ENCODE measurements around the gene INPP4A.

Gene INPP4A

DNA sequence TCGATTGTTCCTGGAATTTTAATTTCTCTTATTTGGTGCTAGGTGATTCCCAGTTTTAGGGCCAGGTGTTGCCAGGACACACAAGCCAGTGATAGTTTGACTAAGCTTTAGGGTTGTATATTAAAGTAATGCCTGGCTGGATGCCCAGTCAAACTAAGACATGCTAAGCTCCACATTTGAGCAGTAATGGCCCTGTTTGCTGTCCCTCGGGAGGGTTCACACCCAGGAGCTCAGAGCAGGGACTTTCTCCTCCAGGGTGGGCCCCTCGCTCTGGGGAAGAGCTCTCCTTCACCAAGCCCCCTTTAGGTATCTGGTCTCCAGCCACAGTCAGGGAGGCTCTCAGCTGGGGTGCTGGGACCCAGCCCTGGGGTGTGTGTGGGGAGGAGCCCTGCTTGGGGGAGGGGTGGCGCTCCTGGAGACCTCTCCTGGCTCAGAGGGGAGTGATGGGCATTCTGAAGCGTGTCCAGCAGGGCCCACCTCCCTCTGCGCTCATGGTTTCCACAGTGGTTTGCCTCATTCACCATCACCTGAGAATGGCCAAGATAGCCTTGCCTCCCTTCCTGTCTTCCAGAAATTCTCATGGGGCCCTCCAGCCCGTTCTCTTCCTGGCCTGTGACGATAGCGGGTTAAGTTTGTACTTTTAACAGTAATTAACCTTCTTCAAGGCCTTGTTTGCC lies 31.7 kb downstream of the INPP4A start:
- DNase-seq (ENCODE audit: low read depth in 2 of 2) = no peak

DNA sequence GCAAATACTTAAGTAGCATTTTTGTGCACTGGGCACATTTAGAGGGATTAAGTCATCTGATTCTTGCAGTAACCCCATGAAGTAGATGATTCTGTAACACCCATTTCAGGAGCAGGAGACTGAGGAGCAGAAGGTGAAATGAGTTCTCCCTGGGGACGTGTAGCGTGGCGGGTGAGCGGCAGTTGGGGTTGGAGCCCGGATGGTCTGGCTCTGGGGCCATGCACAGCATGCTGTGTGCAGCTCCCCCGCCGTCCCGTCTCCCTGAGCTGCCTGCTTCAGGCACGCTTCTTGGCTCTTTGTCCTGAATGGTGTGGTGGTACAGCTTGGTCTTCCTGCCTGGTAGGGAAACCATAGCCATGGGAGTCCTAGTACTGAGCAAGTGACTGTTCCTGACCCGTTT lies 32.4 kb downstream of the INPP4A start:
- DNase-seq (ENCODE audit: low read depth in 2 of 2) = no peak

DNA sequence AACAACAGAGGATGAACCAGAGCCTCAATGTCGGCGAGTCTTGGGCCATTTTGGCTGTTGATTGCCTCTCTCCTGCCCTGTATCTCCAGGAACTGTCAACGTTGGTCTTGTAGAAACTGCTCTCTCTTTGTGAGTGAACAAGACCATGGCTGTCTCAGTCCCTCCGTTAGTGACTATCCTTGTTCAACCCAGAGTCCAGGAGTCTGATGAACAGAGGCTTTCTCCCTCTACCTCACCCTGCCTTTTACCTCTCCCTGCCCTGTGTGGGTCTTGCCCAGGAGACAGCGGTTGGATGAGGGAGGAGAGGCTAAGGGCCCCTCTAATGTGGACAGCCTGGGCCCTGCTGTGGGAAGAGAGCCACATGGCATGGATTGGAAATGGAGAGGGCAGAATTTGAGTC lies 32.8 kb downstream of the INPP4A start:
- DNase-seq (ENCODE audit: low read depth in 2 of 2) = no peak

DNA sequence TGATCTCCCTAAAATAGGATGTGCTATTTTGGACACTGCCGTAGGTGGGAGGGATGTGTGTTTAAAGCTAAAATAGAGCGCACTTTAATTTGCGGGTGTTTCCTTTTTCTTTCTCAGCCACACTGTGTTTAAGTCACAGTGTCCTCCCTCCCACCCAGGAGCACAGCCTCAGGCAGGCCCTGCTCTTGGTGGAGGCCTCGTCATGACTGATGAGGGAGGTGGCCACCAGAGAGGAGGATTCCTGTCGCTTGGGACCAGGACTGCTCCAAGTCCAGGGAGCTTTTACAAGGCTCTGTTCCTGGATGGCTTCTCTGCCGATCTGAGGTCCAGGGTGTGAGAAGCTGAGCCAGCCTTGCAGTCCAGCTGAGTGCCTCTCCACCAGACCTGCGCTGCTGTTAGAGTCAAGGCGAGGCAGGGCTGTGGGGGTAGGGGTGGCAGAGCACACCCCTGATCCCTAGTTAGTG lies 33.5 kb downstream of the INPP4A start:
- DNase-seq (ENCODE audit: low read depth in 2 of 2) = no peak

DNA sequence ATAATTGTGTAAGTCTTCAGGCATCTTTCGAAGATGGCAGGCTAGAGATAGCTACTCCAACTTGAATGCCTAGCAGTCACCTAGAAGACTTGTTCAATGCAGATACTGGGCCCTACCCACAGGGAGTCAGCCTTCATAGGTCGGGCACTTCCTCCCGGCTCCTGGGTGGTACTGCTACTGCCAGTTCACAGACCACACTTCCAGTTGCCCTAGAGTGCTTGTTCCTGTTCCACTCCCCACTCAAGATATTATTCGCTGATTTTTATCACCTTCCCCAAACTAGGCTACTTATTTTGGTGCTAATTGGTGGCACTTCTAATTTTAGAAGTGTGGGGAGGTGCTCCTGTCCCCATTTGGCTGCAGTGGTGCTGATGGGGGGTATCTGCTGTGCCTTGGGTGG lies 34.2 kb downstream of the INPP4A start:
- no peak for DNase-seq (ENCODE audit: low read depth in 2 of 2)

DNA sequence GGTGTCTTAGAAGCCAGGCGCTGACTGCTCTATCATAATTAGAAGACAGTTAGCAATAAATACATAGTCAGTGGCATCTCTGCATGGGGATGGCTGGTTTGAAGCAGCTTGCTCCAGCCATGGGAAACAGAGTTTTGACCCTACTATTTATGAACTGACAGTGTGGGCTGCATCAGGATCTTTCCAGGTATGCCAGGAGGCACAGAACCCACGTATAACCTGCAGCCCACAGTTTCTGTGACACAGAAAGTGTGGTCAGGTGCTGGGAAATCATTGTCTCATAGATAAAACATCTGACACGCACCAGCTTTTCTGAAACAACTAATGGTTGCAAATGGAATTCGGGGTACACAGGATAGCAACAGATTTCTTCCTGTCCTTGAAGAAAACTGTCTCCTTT lies 34.7 kb downstream of the INPP4A start:
- DNase-seq (ENCODE audit: low read depth in 2 of 2) = no peak

DNA sequence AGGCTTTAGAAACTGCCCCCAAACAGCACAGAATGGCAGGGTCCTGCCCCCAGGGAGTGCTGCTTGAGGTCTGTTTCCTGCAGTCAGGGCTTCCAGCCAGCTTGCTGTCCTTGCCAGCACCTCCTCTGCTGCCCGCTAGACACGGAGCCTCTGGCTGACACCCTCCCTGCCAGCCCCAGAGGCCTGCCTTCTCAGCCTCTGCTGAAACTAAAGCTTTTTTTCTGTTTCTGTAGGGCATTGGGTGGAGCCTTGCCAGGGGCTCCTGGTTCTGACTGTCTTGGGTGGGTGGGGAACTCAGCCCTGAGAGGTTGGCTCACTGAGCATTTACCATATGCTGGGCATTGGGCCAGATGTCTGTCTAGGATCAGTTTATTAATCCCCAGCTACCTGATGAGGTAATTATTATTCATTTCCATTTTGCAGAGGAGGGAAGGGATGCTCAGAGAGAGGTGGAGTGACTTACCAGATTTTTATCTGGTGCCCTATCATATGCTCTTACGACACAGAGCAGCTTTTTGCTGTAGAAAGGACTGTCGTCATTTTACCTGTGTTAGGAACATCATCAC lies 35.4 kb downstream of the INPP4A start:
- peak in 1 of 2 donors; percentile 32 for DNase-seq (ENCODE audit: low read depth in 2 of 2)

DNA sequence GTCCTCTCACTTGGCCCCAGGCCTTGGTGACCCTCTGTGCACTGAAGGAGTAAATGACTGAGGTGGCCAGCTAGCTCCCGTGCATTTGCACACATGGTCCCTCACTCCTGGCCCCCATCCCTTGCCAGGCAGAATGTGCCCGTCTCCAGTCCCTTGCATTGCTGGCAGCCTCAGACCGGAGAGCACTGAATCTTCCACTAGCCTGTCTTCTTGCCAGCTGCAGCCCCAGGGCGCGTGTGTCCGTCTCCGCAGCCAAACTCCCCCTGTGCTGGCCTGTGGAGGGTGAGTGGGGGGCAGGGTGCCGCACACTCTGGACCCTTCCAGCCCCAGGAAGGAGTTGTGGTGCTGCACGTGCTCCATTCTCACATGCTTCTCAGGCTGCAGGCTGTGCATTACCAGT lies 35.9 kb downstream of the INPP4A start:
- DNase-seq (ENCODE audit: low read depth in 2 of 2) = no peak

DNA sequence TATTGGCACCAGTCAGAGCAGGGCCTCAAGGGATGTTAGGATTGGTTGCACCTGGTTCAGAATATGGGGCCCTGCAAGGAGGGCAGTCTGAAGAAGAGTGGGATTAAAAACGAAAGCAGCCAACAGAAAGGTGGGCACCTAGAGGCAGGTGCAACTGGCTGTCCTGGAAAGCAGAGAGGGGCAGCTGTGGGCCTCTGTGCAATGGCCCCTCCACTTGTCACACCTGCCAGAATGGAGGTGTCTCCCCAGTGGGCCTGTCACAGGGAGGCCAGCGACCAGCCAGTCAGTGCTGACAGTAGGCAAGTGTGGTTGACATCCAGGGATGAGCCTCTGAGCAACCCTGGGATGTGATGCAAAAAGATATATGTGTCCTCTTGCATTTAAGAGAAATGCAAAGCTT lies 37.7 kb downstream of the INPP4A start:
- DNase-seq (ENCODE audit: low read depth in 2 of 2) = no peak

DNA sequence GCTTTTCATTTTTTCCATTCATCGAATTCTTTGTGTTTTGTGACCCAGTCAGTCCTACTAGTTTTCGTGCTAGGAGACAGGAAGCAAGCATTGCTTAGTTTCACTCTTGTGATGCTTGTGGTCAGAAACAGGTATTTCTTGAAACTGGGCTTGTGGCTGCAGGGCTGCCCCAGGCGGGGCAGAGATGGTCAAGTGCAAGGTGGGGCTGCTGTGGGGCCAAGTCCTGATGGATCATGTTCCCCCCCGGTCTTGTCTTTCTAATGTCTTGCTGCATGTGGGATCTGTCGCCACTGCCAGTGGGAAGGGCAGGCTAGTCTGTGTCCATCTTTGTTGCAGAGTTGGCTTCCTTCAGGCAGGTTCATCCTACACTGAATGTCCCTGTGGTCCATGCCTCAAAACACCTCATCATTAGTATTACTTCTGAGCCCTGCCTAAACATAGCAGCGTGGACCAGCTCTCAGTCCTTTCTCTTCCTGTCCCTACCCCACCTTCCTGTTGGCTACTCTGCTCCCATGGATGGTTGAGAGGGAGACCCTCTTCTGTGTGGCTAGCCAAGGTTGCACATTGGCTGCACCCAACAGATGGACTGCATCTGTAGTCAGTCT lies 38.7 kb downstream of the INPP4A start:
- no peak for DNase-seq (ENCODE audit: low read depth in 2 of 2)

DNA sequence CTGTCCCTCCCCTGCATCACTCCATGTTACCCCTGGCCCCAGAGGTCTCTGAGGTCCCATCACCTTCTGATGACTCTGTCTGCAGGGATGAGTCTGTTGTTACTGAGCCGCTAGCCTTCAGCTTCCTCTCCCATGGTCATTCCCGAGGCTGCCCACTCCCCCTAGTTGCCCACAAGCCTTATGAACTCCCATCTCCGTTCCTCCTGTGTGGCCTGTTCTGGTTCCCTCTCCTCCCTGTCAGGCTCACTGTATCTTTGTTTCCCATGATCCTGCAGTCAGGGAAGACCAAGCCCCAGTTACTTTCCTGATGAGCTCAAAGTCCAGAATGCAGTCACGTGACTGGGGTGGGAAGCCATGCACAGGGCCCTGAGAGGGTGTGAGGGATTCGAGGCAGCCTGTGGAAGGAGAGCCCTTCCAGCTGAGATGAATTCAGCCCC lies 39.5 kb downstream of the INPP4A start:
- no peak for DNase-seq (ENCODE audit: low read depth in 2 of 2)

DNA sequence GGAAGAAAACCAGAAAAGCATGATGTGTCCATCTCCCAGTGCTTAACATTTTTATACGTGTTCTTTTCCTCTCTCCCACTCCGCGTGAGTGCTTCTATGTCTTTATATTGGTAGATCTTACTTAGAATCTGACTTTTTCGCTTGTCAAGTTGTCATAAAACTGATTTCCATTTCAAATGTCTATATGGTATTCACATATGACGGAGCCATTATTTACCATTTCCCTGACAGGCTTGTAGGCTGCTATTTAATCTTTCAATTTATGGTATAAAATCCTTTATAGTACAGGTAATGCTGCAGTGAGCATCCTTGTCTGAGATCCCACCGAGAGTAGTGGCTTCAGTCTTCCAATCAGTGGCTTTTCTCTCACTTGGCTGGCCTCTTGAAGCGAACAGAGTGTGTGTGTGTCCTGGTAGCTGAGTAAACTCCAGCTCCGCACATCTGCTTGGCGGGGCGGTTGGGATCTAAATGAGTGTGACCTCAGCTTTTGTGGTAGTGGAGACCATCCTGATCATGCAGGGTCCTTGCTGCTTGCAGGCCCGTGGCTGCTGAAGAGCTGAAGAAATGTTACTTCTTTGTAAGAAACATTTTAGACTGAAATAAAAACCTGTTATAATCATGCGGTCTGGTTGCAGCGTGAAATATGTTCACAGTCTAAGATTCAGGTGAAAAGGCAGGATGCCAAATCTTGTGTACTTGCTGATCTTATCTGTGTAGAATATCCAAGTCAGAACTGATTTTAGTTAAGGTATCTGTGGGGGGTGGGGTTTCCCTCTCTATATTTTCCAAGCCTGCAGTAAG lies 40.2 kb downstream of the INPP4A start:
- DNase-seq (ENCODE audit: low read depth in 2 of 2) = no peak

DNA sequence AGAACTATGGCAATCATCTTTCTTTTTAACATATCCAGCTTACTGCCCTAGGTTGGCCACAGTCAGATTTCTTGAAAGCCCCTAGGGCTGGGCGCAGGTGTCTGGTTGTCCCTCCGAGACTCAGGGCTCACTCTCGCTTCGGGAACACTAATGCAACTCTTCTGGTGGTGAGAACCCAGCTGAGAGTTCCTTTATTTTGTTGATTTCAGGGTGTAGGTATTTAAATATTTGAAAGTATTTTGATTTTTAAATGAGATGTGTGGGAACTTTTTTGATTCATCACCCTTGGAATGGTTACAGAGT lies 40.7 kb downstream of the INPP4A start:
- DNase-seq (ENCODE audit: low read depth in 2 of 2) = no peak

DNA sequence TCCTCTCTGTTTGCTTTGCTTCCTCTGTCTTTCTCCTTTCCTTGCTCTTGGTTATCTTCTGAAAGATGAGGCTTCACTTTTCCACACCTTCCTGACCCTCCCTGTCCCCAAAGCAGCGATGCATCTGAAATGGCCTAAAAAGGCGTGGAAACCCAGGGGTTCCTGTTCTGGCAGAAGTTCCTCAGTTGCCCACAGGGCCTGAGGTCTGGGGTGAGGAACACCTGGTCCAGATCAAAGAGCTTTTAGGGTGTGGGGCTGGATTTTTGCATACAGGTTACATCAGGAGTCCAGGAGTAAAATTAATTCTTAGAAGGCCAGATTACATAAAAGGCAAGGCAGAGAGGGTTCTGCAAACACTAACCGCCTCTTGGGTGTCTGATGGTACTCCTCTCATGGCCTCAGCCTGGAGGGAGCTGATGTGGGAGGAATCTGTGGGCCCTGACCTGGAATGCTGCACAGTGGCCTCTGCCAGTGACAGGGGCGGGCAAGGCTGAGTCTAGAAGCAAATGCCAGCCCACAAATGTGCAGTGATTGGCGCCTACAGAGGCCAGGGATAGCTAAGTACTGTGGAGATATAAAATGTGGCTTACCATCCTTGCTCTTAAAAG lies 41.8 kb downstream of the INPP4A start:
- DNase-seq (ENCODE audit: low read depth in 2 of 2) = no peak

DNA sequence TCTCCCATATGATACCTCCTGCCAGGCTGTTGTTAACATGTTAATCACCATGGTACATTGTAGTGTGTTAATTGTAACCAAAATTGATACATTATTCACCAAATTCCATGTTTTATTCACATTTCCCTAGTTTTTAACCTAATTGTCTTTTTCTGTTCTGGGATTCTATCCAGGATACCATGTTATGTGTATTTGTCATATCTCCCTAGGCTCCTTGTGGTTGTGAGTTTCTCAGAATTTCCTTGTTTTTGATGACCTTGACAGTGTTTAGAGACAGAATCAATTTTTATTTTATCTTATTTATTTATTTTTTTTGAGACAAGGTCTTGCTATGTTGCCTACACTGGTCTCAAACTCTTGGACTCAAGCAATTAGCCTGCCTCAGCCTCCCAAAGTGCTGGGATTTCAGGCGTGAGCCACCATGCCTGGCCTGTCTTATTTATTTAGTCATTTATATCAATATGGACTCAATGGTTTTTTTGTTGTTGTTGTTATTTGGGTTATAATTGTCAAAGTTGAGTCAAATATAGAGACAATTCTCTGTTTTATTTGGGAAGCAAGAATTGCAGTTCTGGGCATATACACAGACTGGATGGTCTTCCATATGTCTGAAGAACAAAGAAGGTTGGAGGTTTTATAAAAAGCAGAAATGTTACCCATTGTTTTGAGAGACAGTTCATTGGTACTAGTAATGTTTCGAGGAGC lies 42.6 kb downstream of the INPP4A start:
- no peak for DNase-seq (ENCODE audit: low read depth in 2 of 2)

DNA sequence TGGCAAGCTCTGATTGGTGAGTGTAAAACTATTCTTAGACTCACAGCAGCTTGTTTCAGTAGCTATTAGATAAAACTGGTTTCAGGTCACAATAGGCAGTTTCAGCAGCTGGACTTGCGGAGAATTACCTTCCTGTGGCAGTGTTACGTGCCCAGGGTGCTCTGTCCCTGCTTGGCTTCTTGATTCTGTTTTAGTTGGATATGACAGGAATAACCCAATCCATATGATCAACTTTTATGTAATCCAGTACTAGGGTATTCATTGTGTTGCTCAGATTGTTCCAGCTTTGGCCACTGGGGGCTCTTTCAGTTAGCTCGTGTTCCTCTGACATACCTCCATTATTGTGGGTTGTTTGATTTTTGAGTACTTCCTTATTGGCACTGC lies 43.1 kb downstream of the INPP4A start:
- DNase-seq (ENCODE audit: low read depth in 2 of 2) = no peak

DNA sequence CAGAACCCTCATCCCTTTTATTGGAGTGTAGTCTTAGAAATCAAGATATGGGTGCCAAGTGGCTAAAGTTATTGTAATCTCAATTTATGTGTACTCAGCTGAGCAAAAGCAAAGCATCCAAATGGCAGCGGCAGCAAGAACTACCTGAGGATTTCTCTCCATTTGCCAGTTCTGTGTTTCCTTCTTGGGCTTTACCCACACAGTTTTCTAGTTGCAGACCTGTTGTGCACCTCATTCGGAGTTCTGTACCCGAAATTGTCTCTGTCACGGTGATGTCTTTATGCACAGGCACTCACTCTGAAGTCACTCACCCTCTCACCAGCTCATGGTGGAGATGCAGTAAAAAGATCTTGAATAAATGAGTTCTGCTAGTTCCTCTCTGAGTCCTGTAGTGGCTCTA lies 43.6 kb downstream of the INPP4A start:
- DNase-seq (ENCODE audit: low read depth in 2 of 2) = no peak

DNA sequence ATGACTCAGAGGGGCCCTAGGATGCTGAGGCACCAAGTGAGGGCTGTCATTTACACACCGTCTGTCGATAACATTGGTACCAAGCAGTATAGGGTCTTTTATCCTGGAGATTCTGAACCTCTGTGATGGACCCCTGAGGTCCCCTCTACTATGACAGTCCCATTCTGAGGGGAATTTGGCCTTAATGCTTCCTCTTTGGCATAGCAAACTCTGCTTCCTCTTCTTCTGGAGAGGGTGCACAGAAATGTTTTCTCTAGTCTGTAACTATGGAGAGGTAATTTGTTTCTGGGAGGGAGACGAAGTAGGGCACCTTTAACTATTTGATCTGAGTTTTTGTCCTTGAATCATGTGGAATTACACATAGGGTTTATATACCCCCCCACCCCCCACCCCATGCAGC lies 44.8 kb downstream of the INPP4A start:
- no peak for DNase-seq (ENCODE audit: low read depth in 2 of 2)

DNA sequence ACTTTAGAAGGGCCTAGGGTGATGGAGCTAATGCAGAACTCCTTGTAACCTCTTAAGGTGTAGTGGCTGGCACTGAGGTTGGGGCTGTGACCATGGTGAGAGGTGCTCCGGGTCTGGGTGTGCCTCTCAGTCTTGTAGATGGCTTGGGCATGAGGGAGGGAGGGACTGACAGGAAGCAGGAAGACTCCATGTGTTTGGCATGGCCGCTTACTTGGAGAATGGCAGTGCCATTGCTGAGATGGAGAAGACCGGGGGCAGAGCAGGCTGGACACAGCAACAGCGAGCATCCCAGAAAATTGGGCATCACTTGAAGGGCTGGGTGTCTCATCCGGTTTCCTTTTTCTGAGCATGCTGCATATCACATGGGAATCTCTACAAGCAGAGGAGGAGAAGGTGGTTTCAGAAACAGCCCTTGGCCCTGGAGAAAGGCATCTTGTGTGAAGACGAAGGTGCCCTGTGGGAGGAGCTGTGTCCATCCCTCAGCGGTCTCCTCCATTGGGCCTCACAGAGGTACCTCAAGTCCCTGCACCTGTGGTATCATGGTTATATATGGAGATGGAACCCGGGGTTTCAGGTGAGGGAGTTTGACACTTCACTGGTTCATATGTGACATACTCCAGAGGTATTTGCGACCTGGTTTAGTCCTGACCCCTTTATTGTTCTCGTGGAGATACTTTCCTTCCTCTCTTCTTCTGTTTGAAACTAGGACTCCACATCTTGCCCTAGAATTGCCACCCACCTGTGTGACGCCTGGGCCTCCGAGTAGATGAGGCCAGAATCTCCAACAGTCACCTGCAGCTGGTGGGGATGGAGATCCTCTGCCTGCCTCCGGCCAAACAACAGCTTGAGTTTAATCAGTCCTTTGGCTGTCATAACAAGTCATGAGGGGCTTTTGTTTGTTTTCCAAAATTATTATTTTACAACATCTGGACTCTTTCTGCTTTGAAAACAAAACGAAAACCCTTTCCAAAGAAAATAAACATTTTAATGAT lies 45.6 kb downstream of the INPP4A start:
- DNase-seq (ENCODE audit: low read depth in 2 of 2) = no peak

DNA sequence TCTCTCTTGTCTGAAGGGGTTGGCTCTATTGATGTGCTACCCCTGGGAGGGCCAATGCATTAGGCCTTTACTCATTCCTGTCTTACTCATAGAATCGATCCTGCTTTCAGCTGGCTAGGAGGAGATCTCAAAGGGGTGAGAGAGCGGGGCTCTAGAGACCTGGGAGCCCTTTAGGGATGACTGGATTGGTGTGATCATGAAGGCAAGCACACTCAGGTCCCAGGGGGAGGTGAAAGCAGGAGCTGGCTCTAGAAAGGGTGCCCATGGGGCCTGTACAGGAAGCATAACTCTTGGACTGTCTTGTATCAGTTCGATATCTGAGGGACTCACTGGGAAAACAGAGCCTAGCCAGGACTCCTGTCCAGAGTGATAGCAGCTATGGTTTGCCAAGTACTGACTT lies 47.8 kb downstream of the INPP4A start:
- DNase-seq (ENCODE audit: low read depth in 2 of 2) = no peak

DNA sequence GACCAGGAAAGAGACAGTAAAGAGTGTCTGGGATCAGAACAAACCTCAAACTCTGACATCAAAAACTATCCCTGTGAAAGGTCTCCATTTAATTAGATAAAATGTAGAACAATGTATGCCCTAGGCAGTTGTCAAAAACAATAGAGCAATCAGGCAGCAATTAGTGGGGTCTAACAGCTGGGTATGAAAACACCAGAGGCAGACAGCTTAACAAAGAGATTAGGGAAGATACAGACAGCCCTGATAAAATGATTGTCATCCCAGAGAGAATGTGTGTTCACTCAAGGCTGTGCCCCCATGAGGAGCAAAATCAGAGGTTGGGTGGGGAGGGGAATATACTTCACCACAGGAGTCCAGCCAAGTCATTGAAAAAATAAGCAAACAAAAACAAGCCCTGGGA lies 50.0 kb downstream of the INPP4A start:
- no peak for DNase-seq (ENCODE audit: low read depth in 2 of 2)
